NCI-H2081 (cell line): ENCODE data around the gene VDAC1.
"Not testable (repeated sequence)": the region's sequence is repeated elsewhere in the genome, so short reads cannot be mapped to it uniquely, and the experiment has no call there.

Source experiments
- DNase-seq, 2 experiments: peaks; one replicate each; lab custom pipeline; 2025; lab: John Stamatoyannopoulos, UW

Gene VDAC1

DNA sequence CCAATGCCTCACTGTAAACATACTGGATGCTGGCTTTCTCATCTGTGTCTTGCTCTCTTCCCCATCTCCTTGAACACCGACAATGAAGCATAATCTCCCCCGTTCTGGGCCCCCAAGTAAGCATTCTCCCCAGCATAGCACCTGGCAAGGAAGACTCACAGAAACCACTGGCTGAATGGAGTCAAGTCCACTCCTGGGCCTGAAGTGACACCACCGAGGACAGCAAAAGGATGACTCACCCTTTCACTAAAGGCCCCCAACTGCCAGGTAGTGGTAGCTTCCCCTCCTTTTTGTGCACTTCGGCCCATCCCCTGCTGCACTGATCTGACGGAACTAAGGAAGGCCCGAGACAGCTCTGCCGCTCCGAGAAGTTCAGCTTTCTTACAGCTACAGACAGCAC is 9.4 kb downstream of the VDAC1 start:
- DNase-seq = no peak

DNA sequence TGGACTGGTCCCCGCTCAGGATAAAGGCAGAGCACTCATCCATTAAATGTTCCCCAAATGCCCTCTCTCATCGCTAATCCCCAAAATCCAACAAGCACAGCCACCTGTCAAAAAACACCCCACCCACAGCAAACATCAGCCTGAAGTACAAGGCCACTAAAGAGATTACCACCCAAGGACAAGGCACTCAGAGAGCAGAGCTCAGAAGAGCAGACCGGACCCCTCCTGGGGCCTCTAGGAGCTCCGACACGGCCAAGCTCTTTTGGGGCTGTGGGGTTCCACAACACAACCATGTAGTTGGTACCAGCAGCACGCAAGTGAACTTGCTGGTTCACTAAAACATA is 9.8 kb downstream of the VDAC1 start:
- no peak for DNase-seq

DNA sequence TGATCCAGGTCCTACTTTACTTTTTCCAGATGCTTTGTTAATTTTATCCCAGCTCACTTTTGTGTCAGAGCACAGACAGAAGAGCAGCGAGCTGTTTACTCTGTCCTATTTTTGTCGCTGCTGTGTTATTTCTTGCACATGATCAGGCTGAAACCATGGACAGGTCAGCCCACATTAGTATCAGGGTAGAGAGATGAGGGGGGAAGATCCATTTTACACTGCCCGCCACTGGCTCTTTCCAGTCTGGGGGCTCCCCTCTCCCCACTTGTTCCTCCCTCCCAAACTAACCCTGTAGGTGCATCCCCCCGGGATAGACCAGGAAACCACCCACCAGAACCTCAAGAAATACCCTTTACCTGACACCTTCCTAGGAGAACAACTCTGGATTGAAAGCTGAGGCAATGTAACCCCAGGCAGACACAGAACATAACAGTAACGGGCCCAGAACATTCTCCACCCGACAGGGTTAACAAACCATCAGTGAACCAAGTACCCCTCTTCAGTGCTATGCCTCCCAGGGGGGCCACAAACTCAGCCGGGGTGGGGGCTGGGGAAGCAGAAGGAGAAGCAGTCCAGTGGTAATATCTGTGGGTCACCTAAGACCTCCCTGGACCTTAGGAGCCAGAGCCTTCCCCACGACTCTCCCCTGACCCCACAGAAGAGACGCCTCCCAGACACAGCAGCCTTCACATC is 10.3 kb downstream of the VDAC1 start:
- DNase-seq = no peak

DNA sequence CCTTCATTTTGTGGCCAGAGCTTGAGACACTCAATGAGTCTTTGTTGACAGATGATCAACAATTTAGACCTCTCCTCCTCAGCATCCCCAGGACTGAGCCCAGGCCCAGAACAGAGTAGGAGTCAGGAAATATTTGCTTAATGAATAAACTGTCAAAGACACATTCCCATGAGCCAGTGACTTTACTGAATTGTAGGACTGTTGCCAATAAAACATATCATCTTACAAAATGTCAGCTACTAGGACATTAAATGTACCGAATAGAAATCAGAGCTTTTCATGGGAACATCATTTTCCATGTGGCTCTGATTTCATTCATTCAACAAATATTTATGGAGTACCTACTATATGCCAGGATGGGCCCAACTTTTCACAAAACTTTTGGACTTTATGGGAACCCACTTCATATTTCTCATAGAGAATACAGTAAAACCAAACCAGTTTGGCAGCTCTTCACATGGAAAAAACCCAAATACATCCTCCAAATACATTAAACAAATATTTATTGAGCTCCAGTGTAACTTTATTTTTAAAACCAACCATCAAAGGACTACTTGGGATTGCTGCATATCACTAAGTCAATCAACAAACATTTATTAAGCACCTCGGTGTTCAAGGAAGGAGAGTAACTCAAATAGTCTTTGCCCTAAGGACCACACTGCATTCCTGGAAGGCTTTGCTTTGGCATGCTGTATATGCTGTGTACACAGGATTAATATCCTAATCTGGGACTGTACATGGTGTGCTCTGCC is 11.4 kb downstream of the VDAC1 start:
- no peak for DNase-seq

DNA sequence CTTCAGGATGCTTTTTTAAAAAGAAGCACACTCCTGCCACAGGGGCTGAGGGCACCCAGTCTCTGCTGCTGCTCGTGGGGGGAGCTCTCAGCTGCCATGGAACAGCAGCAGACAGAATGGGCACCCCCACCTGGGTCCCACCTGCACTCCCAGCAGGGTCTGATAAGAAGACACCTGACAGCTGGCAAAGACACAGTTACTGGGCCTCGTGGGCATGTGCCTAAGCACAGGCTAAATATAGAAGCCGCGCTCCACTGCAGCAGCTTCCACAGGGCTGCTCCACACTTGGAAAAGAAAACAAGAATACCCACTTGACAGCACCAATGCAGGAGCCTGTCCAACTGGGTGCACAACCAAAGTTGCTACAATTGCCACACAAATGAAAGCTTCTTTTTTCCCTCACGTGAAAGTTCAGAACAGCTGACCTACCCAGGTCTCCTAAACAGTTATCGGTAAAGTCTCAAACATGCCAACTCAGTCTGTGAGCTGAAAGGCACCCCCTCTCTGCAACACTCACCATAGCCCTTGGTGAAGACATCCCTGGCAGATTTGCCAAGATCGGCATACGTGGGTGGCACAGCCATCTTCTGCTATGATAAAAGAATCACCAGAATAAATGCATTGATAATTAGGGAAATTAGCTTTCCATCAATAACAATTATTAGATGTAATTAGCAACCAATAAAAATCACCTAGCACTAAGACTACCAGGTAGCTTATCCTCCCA is 12.2 kb downstream of the VDAC1 start:
- peak in 1 of 2 experiments; percentile 71 for DNase-seq

DNA sequence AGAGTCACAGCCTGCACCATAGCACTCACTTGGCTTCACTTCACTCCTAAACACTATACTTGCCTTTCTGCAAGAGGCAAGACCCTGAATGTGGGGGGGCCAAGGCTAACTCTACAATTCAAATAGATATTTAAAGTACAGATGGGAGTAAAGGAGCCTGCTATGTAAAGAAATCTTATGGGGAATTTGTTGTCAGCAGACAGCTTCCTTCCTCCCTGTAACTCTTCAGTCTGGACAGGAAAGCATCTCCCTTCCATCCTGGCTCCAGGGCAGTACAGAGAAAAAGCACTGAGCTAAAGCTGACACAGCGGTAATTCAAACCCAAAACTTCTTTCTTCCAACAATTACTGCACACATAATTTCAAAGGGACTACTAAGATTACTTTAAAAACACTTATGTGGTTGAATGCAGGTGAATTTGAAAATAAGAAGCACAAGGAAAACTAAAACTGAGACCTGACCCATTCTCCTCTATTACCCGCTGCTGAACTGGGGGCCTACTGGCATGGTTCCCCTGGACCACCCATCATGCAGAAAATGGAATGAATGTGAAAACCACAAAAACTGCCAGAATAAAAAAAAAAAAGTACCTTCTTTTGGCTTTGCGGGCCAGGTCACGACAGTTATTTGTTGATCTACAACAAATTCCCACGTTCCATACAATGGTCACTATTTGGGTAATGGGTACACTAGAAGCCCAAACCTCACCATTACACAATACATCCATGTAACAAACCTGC is 13.4 kb downstream of the VDAC1 start:
- DNase-seq = no peak

DNA sequence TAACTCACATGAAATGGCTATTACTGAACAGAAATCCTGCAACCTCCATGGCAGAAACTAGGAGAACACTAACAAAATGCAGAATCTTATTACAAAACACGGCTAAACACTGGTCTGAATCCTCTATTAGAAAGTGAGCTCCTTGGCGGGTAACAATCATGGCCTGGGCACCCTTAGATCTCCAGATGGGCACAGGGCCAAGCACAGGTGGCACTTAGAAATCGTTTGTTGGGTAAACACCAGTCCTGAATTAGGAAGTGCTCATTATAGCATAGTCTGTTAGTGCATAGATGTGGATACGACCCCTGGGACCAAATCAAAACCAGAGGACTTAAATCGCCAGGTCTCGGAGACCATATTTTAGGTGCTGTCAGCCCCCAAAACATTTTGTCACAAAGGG is 14.4 kb downstream of the VDAC1 start:
- peak; percentile 31 to 59 for DNase-seq

DNA sequence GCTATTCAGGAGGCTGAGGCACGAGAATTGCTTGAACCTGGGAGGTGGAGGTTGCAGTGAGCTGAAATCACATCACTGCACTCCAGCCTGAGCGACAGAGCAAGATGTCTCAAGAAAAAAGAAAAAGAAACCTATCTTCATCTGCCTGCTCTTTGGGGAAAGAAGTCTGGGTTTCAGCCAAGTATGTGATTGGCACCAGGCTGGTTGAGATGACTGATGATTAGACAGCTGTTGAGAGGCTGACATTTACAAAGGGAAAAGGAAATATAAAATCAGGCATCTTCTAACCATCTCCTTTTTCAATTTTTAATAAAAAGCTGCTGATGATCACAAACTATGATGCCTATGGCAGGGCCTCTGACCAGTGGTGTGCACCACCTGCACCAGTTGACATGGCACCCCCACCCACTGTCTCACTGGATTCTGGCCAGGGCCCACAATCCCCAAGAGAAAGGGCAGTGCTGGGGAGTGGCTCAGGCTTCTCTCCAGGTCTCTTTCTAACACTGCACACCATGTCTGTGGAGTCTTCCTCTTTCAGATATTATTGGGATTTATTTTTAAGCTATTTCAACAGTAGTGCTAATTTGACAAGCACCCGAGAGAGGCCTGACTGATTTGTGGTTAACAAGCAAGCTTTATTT is 19.1 kb downstream of the VDAC1 start:
- DNase-seq = no peak

DNA sequence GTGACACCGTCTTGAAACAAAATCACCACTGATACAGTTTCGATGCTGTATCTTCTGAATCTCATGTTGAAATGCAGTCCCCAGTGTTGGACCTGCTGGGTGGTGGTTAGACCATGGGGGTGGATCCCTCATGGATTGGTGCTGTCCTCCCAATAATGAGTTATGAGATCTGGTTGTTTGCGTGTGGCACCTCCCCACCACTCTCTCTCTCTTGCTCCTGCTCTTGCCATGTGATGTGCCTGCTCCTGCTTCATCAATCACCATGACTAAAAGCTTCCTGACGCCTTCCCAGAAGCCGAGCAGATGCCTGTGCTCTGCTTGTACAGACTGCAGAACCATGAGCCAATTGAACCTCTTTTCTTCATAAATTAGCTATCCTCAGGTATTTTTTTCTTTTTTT is 21.1 kb downstream of the VDAC1 start:
- no peak for DNase-seq

DNA sequence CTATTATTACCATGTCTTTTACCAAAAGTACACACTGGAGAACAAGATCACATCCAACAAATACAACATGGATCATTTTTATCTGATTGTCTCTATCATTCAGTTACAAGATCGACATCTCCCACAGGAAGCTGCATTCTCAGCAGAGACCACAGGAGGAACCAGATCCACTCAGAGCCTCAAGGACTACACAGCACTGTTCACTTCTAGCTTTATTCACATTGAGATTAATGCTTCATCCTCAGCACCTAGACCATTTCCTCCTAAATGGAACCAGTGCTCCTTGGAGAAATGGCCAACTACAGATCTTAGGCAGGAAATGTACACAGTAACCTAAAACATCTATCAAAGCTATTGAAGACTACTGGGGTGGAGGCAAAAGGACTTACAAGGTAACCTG is 23.1 kb downstream of the VDAC1 start:
- DNase-seq = no peak

DNA sequence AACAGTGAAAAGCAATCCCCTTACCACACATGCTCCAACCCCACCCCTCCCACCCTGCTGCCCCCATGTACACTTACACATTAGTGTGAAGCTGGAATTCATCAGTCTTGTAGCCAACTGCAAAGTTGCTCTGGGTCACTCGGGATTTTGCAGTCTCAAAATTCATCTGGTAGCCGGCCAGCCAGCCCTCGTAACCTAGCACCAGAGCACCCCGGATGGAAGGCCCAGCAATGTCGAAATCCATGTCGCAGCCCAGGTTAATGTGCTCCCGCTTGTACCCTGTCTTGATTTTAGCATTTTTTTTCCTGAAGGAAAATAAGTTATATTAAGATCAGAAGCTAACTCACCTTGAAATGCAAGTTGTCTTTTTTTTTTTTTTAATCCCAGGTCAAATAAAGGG is 24.1 kb downstream of the VDAC1 start:
- DNase-seq = no peak

DNA sequence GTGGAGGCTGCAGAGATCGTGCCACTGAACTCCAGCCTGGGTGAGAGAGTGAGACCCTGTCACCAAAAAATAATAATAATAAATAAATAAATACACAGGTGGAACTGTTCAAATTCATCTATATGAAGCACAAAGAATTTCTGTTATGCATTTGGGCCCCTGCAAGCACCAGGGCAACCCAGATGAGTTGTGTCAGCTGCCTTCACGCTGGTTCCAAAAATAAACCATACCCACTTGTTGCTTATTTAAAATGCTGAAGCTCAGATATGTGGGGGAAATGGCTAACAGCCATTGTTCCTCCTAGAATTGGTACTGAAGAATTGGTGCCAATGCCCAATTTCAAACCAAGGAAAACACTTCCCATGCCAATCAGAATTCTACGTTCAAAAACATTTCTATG is 25.8 kb downstream of the VDAC1 start:
- no peak for DNase-seq

DNA sequence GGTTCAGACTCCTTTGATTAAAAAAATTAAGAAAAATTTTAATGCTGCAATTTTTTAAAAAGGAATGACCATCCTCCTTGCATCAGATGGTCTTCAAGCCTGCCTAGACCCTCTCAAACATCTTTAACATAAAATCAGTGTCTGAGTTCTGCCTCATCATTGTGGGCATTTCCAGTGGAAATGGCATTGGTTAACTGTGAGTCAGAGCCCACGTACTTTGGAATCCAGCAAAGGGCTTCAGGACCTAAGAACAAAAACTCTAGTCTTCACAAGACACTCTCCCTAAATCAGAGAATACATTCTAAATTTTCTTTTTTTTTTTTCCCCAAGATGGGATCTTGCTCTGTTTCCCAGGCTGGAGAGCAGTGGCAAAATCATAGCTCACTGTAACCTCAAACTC is 26.9 kb downstream of the VDAC1 start:
- no peak for DNase-seq

DNA sequence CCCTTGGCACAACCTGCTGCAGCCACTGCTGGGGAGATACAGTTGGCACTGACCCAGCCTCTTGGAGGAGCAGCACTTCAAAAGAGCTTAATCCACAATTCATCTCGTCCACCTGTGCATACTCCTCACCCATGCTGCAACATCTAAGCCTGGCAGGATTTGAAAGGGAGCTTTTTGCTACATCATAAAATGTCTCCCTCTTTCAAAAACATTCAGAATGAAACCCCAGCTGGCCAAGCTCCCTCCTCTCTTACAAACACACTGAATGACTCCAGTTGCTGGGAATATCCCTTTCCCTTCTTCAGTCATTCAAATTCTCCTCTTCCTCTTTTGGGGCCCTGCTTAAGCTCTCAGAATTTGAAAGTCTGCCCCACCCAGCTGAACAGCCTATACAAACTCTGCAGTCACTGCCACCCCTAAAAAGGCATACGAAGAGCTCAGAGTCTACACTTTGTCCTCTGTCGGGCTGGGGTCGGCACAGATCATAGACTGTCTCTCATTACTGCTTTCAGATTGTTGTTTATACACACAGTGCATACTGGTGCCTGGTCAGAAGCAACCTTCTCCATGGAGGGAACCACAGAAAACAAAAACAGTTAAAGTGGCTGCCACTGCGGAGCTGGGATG is 27.5 kb downstream of the VDAC1 start:
- DNase-seq = no peak

DNA sequence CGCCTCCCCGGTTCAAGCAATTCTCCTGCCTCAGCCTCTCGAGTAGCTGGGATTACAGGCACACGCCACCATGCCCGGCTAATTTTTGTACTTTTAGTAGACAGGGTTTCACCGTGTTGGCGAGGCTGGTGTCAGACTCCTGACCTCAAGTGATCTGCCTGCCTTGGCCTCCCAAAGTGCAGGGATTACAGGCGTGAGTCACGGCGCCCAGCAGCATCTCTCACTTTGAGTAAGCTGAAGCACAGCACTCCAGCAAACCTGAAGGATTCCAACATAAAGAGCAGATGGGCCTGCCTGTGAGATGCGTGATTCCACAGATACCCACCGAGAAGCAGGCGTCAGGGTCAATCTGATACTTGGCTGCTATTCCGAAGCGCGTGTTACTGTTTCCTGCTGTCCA is 29.2 kb downstream of the VDAC1 start:
- not testable (repeated sequence) for DNase-seq

DNA sequence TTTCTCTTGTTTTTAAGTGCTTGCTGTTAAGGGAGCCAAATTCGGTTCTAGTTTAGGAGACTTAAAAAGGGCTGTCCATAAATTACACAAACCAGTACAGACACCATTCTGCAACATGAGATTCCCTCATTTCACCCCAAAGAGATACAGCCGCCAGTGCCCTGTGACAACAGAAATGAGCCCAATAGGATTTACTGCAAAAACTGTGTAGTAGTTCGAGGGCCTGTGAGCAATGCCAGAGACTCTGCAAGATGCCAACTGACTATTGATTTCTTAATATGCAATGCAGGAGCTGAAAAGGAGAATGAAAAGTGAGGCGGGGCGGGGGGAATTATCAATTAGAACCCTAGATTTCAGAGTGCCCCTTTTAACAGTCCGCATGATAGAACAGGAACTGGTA is 30.6 kb downstream of the VDAC1 start:
- DNase-seq = no peak

DNA sequence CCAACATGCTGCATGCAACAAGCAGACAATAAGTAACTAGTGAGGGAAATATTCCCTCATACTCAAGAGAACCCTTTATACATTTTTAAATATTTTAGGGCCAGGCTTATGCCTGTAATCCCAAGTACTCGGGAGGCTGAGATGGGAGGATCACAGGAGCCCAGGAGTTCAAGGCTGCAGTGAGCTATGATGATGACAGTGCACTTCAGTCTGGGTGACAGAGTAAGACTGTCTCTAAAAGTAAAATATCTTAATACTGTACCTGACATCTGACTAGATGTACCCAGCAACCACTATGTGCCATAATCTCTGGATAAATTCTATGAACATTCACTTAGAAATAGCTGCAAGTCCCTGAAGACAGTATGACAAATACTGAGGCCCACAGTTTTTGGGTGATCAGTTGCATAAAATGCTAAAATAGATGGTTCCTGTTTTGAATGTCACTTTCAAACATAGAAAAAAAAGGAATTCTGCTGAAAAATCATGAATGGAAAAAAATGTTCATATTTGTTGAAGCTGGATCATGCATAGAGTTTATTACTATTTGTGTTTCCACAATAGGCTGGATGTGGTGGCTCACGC is 34.4 kb downstream of the VDAC1 start:
- no peak for DNase-seq

DNA sequence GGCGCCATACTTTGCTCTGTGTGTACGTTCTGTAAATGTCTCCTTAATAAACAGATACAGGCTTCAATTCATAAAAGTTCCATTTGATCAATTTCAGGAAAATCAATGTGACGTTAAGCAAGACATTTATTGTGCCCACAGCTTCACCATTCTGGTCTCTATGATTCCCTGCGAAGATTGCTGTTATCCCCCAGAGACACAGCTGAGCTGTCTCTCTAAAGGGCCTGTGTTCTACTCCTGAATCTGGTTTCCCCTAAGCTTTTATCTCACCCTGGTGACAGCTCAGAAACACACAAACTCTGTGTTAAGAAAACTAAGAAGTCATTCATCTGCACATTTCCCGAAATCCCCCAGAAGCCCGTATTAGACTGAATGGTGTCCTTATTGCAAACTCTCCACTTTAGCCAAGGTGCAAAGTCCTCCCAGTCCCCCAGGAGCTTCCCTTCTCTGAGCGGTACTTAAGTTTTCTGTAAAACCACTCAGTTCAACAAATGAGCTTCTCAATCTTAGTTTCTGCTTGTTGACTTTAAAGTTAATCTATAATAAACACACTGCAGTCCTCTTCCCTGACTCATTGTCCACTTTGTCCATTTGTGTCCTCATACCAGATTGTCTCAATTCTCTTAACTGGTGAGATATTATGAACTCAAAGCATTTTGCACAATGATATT is 35.0 kb downstream of the VDAC1 start:
- no peak for DNase-seq

DNA sequence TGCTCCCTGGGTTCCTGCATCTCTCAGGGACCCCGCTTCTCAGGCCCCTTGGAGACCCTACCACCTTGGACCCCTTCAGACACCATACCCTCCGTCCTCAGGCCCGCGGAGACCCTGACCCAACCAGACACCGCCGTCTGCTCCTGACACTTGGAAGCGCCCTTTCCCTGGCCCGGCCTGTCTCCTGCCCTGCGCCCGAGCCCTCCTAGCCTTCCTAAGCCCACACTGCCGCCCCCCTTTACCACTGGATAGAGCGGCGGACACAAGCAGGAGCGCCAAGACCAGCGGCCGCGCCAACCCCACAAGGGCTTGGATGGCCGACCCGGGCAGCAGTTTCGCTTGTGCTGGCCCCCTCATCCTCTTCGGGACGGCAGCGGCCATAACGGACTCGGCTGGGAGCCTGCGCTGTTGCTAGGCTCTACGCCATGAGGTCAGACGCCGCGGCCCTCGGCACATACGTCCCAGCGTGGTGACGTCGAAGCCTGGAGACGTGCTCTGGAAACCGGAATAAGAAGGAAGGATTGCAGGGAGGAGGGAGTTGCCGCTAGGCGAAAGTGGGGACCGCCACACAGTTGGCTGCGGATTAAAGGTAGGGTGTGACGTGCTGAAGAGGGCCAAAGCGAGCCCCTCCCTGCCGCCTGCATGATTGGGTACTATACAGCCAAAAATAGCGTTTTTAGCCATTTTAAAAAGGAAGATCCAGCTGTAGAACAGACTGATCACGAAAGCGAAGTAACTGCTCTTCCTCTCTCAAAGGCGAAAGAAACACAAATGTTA is 36.4 kb downstream of the VDAC1 start, which contains the start of gene C5orf15:
TSS of gene C5orf15 (minus strand) at position 422 of the 777 bp plus-strand sequence. CDS start at position 381, 41 bp downstream.
- DNase-seq = peak; percentile 86 to 91
